H9 (cell line): ENCODE measurements around the gene ZNF783. TPM values are rescaled to one million over a fixed set of nuclear protein-coding genes. Genes with fewer than 3 reads are reported as not detected.

Source experiments
- DNase-seq: peaks from one replicate; pipeline ENCODE4 v3.0.0-alpha.2; 2017
- H2AFZ ChIP-seq: one replicate; pipeline ENCODE4 v1.6.1; 2013; ENCODE audit warnings: mild to moderate bottlenecking, low read length, control low read depth, moderate library complexity
- H2AK5ac ChIP-seq: 2 replicates; pipeline ENCODE4 v1.6.1; 2013; ENCODE audit warnings: low read length, control low read depth, mixed read lengths; ENCODE audit not compliant: insufficient read length
- H2BK120ac ChIP-seq: one replicate; pipeline ENCODE4 v1.6.1; 2013; ENCODE audit warnings: low read depth, mild to moderate bottlenecking, low read length, control low read depth, inconsistent platforms; ENCODE audit not compliant: poor library complexity, severe bottlenecking
- H2BK12ac ChIP-seq: 2 replicates; pipeline ENCODE4 v1.6.1; 2013; ENCODE audit warnings: low read length, control low read depth, mixed read lengths, low read depth; ENCODE audit not compliant: insufficient read length
- H2BK15ac ChIP-seq: 2 replicates; pipeline ENCODE4 v1.6.1; 2013; ENCODE audit warnings: low read depth, low read length, control low read depth
- H2BK20ac ChIP-seq: one replicate; pipeline ENCODE4 v1.6.1; 2013; ENCODE audit warnings: low read depth, mild to moderate bottlenecking, low read length, control low read depth, inconsistent platforms; ENCODE audit not compliant: poor library complexity, severe bottlenecking
- H2BK5ac ChIP-seq: 2 replicates; pipeline ENCODE4 v1.6.1; 2013; ENCODE audit warnings: low read length, control low read depth, mixed read lengths; ENCODE audit not compliant: insufficient read length
- H3K14ac ChIP-seq: 2 replicates; pipeline ENCODE4 v1.6.1; 2013; ENCODE audit warnings: low read length, control low read depth; ENCODE audit not compliant: insufficient read depth
- H3K18ac ChIP-seq: 2 replicates; pipeline ENCODE4 v1.6.1; 2013; ENCODE audit warnings: low read depth, mild to moderate bottlenecking, mixed read lengths, low read length, control low read depth; ENCODE audit not compliant: insufficient read length
- H3K23ac ChIP-seq: 2 replicates; pipeline ENCODE4 v1.6.1; 2013; ENCODE audit warnings: low read length, control low read depth, mixed read lengths, low read depth; ENCODE audit not compliant: insufficient read length
- H3K23me2 ChIP-seq: 2 replicates; pipeline ENCODE4 v1.6.1; 2013; ENCODE audit warnings: low read depth, mild to moderate bottlenecking, mixed read lengths, low read length, control low read depth; ENCODE audit not compliant: insufficient read length, poor library complexity, severe bottlenecking
- H3K27ac ChIP-seq: 2 replicates; pipeline ENCODE4 v1.5.1; 2013; ENCODE audit warnings: low read length, control low read depth, mixed read lengths, low read depth; ENCODE audit not compliant: insufficient read length
- H3K27me3 ChIP-seq: 2 replicates; pipeline ENCODE4 v1.6.1; 2013; ENCODE audit warnings: low read length, control low read depth, inconsistent platforms; ENCODE audit not compliant: insufficient read depth
- H3K4ac ChIP-seq: 2 replicates; pipeline ENCODE4 v1.6.1; 2013; ENCODE audit warnings: low read depth, mild to moderate bottlenecking, control low read depth, inconsistent platforms, low read length, moderate library complexity
- H3K4me1 ChIP-seq: 2 replicates; pipeline ENCODE4 v1.6.1; 2013; ENCODE audit warnings: low read length, control low read depth, inconsistent platforms; ENCODE audit not compliant: insufficient read depth
- H3K4me2 ChIP-seq: 2 replicates; pipeline ENCODE4 v1.6.1; 2013; ENCODE audit warnings: low read length, control low read depth, mixed read lengths; ENCODE audit not compliant: insufficient read length, insufficient read depth
- H3K56ac ChIP-seq: 2 replicates; pipeline ENCODE4 v1.6.1; 2013; ENCODE audit warnings: low read depth, mild to moderate bottlenecking, mixed read lengths, low read length, control low read depth; ENCODE audit not compliant: insufficient read length
- H3K79me1 ChIP-seq: 2 replicates; pipeline ENCODE4 v1.6.1; 2013; ENCODE audit warnings: low read depth, mild to moderate bottlenecking, moderate library complexity, low read length, control low read depth, inconsistent platforms; ENCODE audit not compliant: insufficient read depth, poor library complexity, severe bottlenecking
- H3K79me2 ChIP-seq: 2 replicates; pipeline ENCODE4 v1.6.1; 2013; ENCODE audit warnings: low read length, control low read depth, inconsistent platforms; ENCODE audit not compliant: insufficient read depth
- H3K9ac ChIP-seq: 2 replicates; pipeline ENCODE4 v1.6.1; 2013; ENCODE audit warnings: low read length, control low read depth, mixed read lengths; ENCODE audit not compliant: insufficient read length; ENCODE audit errors: extremely low read depth
- H3K9me3 ChIP-seq: one replicate; pipeline ENCODE4 v1.6.1; 2013; ENCODE audit warnings: low read depth, low read length, inconsistent platforms; ENCODE audit not compliant: control insufficient read depth
- H3T11ph ChIP-seq: one replicate; pipeline ENCODE4 v1.6.1; 2013; ENCODE audit warnings: mild to moderate bottlenecking, low read length, control low read depth, inconsistent platforms
- H4K20me1 ChIP-seq: one replicate; pipeline ENCODE4 v1.6.1; 2013; ENCODE audit not compliant: control insufficient read depth, insufficient read length, insufficient read depth
- H4K5ac ChIP-seq: 2 replicates; pipeline ENCODE4 v1.6.1; 2013; ENCODE audit warnings: low read depth, mild to moderate bottlenecking, mixed read lengths, low read length, control low read depth; ENCODE audit not compliant: insufficient read length
- H4K8ac ChIP-seq: replicated peaks from 2 replicates; pipeline ENCODE4 v1.6.1; 2013; ENCODE audit warnings: low read length, control low read depth, mixed read lengths, low read depth; ENCODE audit not compliant: insufficient read length
- H4K91ac ChIP-seq: 2 replicates; pipeline ENCODE4 v1.6.1; 2013; ENCODE audit warnings: low read depth, mild to moderate bottlenecking, moderate library complexity, mixed read lengths, low read length, control low read depth; ENCODE audit not compliant: insufficient read length
- H3K27ac Mint-ChIP-seq, 3 experiments: 2 replicates in 2 of 3; 3 replicates in 1 of 3; pipeline ENCODE4 v1.8.0; 2020 to 2021; ENCODE audit warnings: mixed read lengths in 3 of 3, mild to moderate bottlenecking in 1 of 3, moderate library complexity in 1 of 3
- H3K27me3 Mint-ChIP-seq: 2 replicates; pipeline ENCODE4 v1.8.0; 2021; ENCODE audit warnings: low read depth, mild to moderate bottlenecking, moderate library complexity, mixed read lengths
- H3K36me3 Mint-ChIP-seq, 3 experiments: 2 replicates in 2 of 3; 3 replicates in 1 of 3; pipeline ENCODE4 v1.8.0; 2020 to 2021; ENCODE audit warnings: low read depth in 3 of 3, mixed read lengths in 3 of 3; ENCODE audit not compliant: insufficient read depth in 1 of 3
- H3K4me1 Mint-ChIP-seq, 2 experiments: 2 replicates each; pipeline ENCODE4 v1.8.0; 2020; ENCODE audit warnings: mixed read lengths in 2 of 2
- H3K4me3 Mint-ChIP-seq, 2 experiments: 2 replicates in 1 of 2; 3 replicates in 1 of 2; pipeline ENCODE4 v1.8.0; 2020 to 2021; ENCODE audit warnings: mild to moderate bottlenecking in 2 of 2, mixed read lengths in 2 of 2, moderate library complexity in 1 of 2
- H3K9me3 Mint-ChIP-seq, 2 experiments: 2 replicates in 1 of 2; 3 replicates in 1 of 2; pipeline ENCODE4 v1.8.0; 2020; ENCODE audit warnings: mild to moderate bottlenecking in 2 of 2, mixed read lengths in 2 of 2, moderate library complexity in 1 of 2
- WGBS: extraction: QIAGEN DNeasy Blood & Tissue Kit; methylation state at CpG from one replicate; pipeline ENCODE4 v1.1.7; 2013; ENCODE audit warnings: missing lambda C conversion rate, low lambda C conversion rate, mixed read lengths; ENCODE audit not compliant: insufficient read length; ENCODE audit errors: extremely low coverage; 5-methylcytosine and 5-hydroxymethylcytosine counted together
- total RNA-seq: library from RNA; stranded (reverse); gene quantifications from 2 replicates; pipeline ENCODE4 v1.2.1, GENCODE V29; 2021
- TF ChIP-seq, protein P1 (sequence below): fragments of 200-600 bp; sonication (generic); conservative IDR thresholded peaks from 3 replicates; pipeline ENCODE4 v1.8.0; 2021; ENCODE audit warnings: antibody characterized with exemption, mild to moderate bottlenecking

Gene ZNF783
- total RNA-seq, 1 experiment from 2014 or later = 13.6 TPM

DNA sequence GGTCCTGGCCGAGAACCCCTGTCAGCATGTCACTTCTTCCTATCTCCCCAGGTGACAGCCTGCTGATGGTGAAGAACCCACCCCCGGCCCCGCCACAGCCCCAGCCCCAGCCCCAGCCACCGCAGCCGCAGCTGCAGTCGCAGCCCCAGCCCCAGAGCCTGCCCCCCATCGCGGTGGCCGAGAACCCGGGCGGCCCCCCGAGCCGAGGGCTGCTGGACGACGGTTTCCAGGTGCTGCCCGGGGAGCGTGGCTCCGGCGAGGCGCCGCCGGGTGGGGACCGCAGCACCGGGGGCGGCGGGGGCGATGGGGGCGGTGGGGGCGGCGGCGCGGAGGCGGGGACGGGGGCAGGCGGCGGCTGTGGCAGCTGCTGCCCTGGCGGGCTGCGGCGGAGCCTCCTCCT, 38.2 kb upstream of the ZNF783 start:
- Histone ChIP-seq H3K27me3 (no peaks in the 10 kb centered on the region), H3K23me2 (no peaks in the 10 kb centered on the region), H2BK20ac (no peak overlapping the region), H4K20me1 (no peaks in the 10 kb centered on the region), H3K23ac (no peak overlapping the region), H2BK15ac (no peak overlapping the region), H4K8ac (no peak overlapping the region), H3K56ac (no peak overlapping the region), H3K4me1 (no peaks in the 10 kb centered on the region), H4K91ac (no peak overlapping the region), H2BK12ac (no peak overlapping the region), H3K4me2 (no peak overlapping the region), H2AK5ac (no peak overlapping the region), H3K18ac (no peak overlapping the region), H3K9me3 (no peaks in the 10 kb centered on the region), H3K79me2 (no peaks in the 10 kb centered on the region), H3K4ac (no peak overlapping the region), H3K79me1 (no peaks in the 10 kb centered on the region), H3T11ph (no peak overlapping the region), H2AFZ (no peak overlapping the region), H3K9ac (no peak overlapping the region), H4K5ac (no peak overlapping the region), H2BK120ac (no peak overlapping the region), H2BK5ac (no peak overlapping the region), H3K14ac (no peak overlapping the region), H3K27ac (no peak overlapping the region)
- no peak for DNase-seq
- H3K36me3 Mint-ChIP-seq = peaks cover 18 to 51% (median 42%) of the 10 kb centered on the region in 3 experiments
- H3K27ac Mint-ChIP-seq = no peak overlapping the region
- peaks cover 6 to 9% of the 10 kb centered on the region in 2 experiments for H3K4me1 Mint-ChIP-seq
- no CpG with 5 or more reads among the region's 39 CpGs for WGBS
- no peaks in the 10 kb centered on the region for H3K9me3 Mint-ChIP-seq
- TF ChIP-seq, protein P1, sequence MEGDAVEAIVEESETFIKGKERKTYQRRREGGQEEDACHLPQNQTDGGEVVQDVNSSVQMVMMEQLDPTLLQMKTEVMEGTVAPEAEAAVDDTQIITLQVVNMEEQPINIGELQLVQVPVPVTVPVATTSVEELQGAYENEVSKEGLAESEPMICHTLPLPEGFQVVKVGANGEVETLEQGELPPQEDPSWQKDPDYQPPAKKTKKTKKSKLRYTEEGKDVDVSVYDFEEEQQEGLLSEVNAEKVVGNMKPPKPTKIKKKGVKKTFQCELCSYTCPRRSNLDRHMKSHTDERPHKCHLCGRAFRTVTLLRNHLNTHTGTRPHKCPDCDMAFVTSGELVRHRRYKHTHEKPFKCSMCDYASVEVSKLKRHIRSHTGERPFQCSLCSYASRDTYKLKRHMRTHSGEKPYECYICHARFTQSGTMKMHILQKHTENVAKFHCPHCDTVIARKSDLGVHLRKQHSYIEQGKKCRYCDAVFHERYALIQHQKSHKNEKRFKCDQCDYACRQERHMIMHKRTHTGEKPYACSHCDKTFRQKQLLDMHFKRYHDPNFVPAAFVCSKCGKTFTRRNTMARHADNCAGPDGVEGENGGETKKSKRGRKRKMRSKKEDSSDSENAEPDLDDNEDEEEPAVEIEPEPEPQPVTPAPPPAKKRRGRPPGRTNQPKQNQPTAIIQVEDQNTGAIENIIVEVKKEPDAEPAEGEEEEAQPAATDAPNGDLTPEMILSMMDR = no peak
- H3K4me3 Mint-ChIP-seq = no peak overlapping the region
- no peaks in the 10 kb centered on the region for H3K27me3 Mint-ChIP-seq
